Measurements from ENCODE around the gene DTL.
A peak's percentile ranks its signal among the peaks of the same experiment; 100 is the strongest.

The DTL gene

GRCh38 chr1:212042436-212042835 is 6.9 kb downstream of the DTL start:
- H3K27ac Mint-ChIP-seq, result no peak overlapping the region
- H3K4me3 Mint-ChIP-seq, result no peak overlapping the region
- DNase-seq, result no peak
- TF ChIP-seq CTCF (IDR thresholded peaks at IDR 0.05), result no peak
- H3K36me3 Mint-ChIP-seq (ENCODE audit: low read depth), result peaks cover 67% of the 10 kb centered on the region
- peaks cover 18% of the 10 kb centered on the region for H3K4me1 Mint-ChIP-seq
- H3K27me3 Mint-ChIP-seq (ENCODE audit: low read depth, poor library complexity), result no peaks in the 10 kb centered on the region
- H3K9me3 Mint-ChIP-seq, result no peaks in the 10 kb centered on the region

- DNase-seq, result no peak
Observed at GRCh38 chr1:212044851-212045250, 9.3 kb downstream of the DTL start.

GRCh38 chr1:212045981-212046380 is 10.4 kb downstream of the DTL start:
- Mint-ChIP-seq H3K27me3 (ENCODE audit: low read depth, poor library complexity) (no peaks in the 10 kb centered on the region), H3K27ac (no peak overlapping the region), H3K36me3 (ENCODE audit: low read depth) (peaks cover 58% of the 10 kb centered on the region), H3K4me3 (no peak overlapping the region), H3K9me3 (no peaks in the 10 kb centered on the region), H3K4me1 (no peaks in the 10 kb centered on the region)
- TF ChIP-seq CTCF (IDR thresholded peaks at IDR 0.05), result no peak
- DNase-seq, result no peak

More at GRCh38 chr1:212044851-212045250, 9.3 kb downstream of the DTL start:
- peaks cover 57% of the 10 kb centered on the region for H3K36me3 Mint-ChIP-seq (ENCODE audit: low read depth)
- no peak overlapping the region for H3K27ac Mint-ChIP-seq
- H3K4me1 Mint-ChIP-seq, result no peaks in the 10 kb centered on the region
- TF ChIP-seq CTCF (IDR thresholded peaks at IDR 0.05), result no peak
- H3K4me3 Mint-ChIP-seq, result no peak overlapping the region
- no peaks in the 10 kb centered on the region for H3K9me3 Mint-ChIP-seq
- H3K27me3 Mint-ChIP-seq (ENCODE audit: low read depth, poor library complexity), result no peaks in the 10 kb centered on the region

- Mint-ChIP-seq H3K27ac (no peak overlapping the region), H3K36me3 (ENCODE audit: low read depth) (peaks cover 88% of the 10 kb centered on the region), H3K4me1 (no peaks in the 10 kb centered on the region), H3K27me3 (ENCODE audit: low read depth, poor library complexity) (peaks cover 2% of the 10 kb centered on the region), H3K4me3 (no peak overlapping the region), H3K9me3 (peaks cover 57% of the 10 kb centered on the region)
- TF ChIP-seq CTCF (IDR thresholded peaks at IDR 0.05), result no peak
- no peak for DNase-seq
Observed at GRCh38 chr1:212053993-212054392, 18.4 kb downstream of the DTL start.

GRCh38 chr1:212055333-212055732 is 19.8 kb downstream of the DTL start:
- Mint-ChIP-seq H3K27ac (no peak overlapping the region), H3K9me3 (peaks cover 66% of the 10 kb centered on the region), H3K27me3 (ENCODE audit: low read depth, poor library complexity) (peaks cover 2% of the 10 kb centered on the region), H3K4me3 (no peak overlapping the region), H3K4me1 (no peaks in the 10 kb centered on the region), H3K36me3 (ENCODE audit: low read depth) (peaks cover 97% of the 10 kb centered on the region)
- TF ChIP-seq CTCF (IDR thresholded peaks at IDR 0.05), result no peak
- no peak for DNase-seq

GRCh38 chr1:212060632-212061472 is 25.3 kb downstream of the DTL start:
- Mint-ChIP-seq H3K9me3 (peaks cover 41% of the 10 kb centered on the region), H3K36me3 (ENCODE audit: low read depth) (peaks cover 70% of the 10 kb centered on the region), H3K4me3 (no peak overlapping the region), H3K27ac (peak overlapping the region; percentile 40), H3K4me1 (no peaks in the 10 kb centered on the region), H3K27me3 (ENCODE audit: low read depth, poor library complexity) (peaks cover 2% of the 10 kb centered on the region)
- no peak for TF ChIP-seq CTCF (IDR thresholded peaks at IDR 0.05)
- DNase-seq, result no peak

All from nephron progenitor cell (in vitro differentiated cells).